Keratinocyte (primary cell): ENCODE measurements around the gene MAGI2. TPM values are rescaled to one million over a fixed set of nuclear protein-coding genes. Genes with fewer than 3 reads are reported as not detected.

ENCODE experiments used
- DNase-seq: peaks from one replicate; pipeline ENCODE4 v3.0.0-alpha.2; 2011; ENCODE audit warnings: low read depth, missing footprints, low spot score
- FAIRE-seq: peaks from 2 replicates; lab custom pipeline; 2011; peaks lifted over from hg19 to GRCh38; lab: Jason Lieb, UNC
- H2AFZ ChIP-seq: 2 replicates; pipeline ENCODE4 v1.6.0; 2012; ENCODE audit warnings: low read length, control low read depth, inconsistent platforms; ENCODE audit not compliant: control insufficient read depth
- H3K27ac ChIP-seq: 2 replicates; pipeline ENCODE4 v1.5.1; 2011; ENCODE audit warnings: low read length; ENCODE audit not compliant: control insufficient read depth, insufficient read depth
- H3K27me3 ChIP-seq: 3 replicates; pipeline ENCODE4 v1.6.0; 2011; ENCODE audit warnings: low read length; ENCODE audit not compliant: control insufficient read depth, insufficient read depth; ENCODE audit errors: extremely low read depth
- H3K36me3 ChIP-seq, 2 experiments: 2 replicates in 1 of 2; 3 replicates in 1 of 2; pipeline ENCODE4 v1.5.1; 2011; ENCODE audit warnings: low read length in 2 of 2, mild to moderate bottlenecking in 1 of 2; ENCODE audit not compliant: control insufficient read depth in 2 of 2, insufficient read depth in 2 of 2; ENCODE audit errors: extremely low read depth in 1 of 2
- H3K4me1 ChIP-seq: 3 replicates; pipeline ENCODE4 v1.5.1; 2011; ENCODE audit warnings: low read length; ENCODE audit not compliant: control insufficient read depth, insufficient read depth; ENCODE audit errors: extremely low read depth
- H3K4me2 ChIP-seq: 3 replicates; pipeline ENCODE4 v1.6.0; 2011; ENCODE audit warnings: low read depth, low read length; ENCODE audit not compliant: control insufficient read depth, insufficient read depth; ENCODE audit errors: extremely low read depth
- H3K4me3 ChIP-seq, 3 experiments: fragments of 200-600 bp in 1 of 3; sonication (generic) in 1 of 3; 2 replicates in 2 of 3; 3 replicates in 1 of 3; pipeline ENCODE4 v1.5.1; 2011 to 2016; ENCODE audit warnings: low read length in 3 of 3, mild to moderate bottlenecking in 3 of 3, control low read depth in 2 of 3, inconsistent platforms in 1 of 3, low read depth in 1 of 3, mixed read lengths in 1 of 3, mixed run types in 1 of 3, moderate library complexity in 1 of 3; ENCODE audit not compliant: control insufficient read depth in 2 of 3, insufficient read depth in 2 of 3; ENCODE audit errors: extremely low read depth in 1 of 3
- H3K79me2 ChIP-seq: 2 replicates; pipeline ENCODE4 v1.6.0; 2012; ENCODE audit warnings: low read length; ENCODE audit not compliant: control insufficient read depth, insufficient read depth
- H3K9ac ChIP-seq: 3 replicates; pipeline ENCODE4 v1.6.0; 2011; ENCODE audit warnings: low read length; ENCODE audit not compliant: control insufficient read depth, insufficient read depth; ENCODE audit errors: extremely low read depth
- H3K9me1 ChIP-seq: 3 replicates; pipeline ENCODE4 v1.6.0; 2011; ENCODE audit warnings: low read length; ENCODE audit not compliant: control insufficient read depth, insufficient read depth; ENCODE audit errors: extremely low read depth
- H3K9me3 ChIP-seq: 2 replicates; pipeline ENCODE4 v1.5.1; 2012; ENCODE audit warnings: low read depth, low read length; ENCODE audit not compliant: control insufficient read depth
- H4K20me1 ChIP-seq: 3 replicates; pipeline ENCODE4 v1.6.0; 2011; ENCODE audit warnings: low read length; ENCODE audit not compliant: control insufficient read depth, insufficient read depth; ENCODE audit errors: extremely low read depth
- EZH2 ChIP-seq: IDR thresholded peaks from one replicate; pipeline ENCODE4 v1.6.1; 2012; ENCODE audit warnings: inconsistent platforms, mild to moderate bottlenecking, low read length, moderate library complexity
- dilution Hi-C: fragments of 300-500 bp; cut with MboI; formaldehyde crosslinking; loops from one replicate; pipeline ENCODE4 v1.7.0; 2020; ENCODE audit warnings: low sequenced_read_pairs; ENCODE audit not compliant: extremely low pct_ligation_motif_present
- polyA plus RNA-seq, 5 experiments: library from polyadenylated mRNA; depleted of rRNA in 3 of 5; stranded (reverse) in 3 of 5; stranded (forward) in 1 of 5; unstranded in 1 of 5; fragments of >200 nt; gene quantifications; 1 replicate in 1 of 5; 2 replicates in 3 of 5; 3 replicates in 1 of 5; pipeline versions ENCODE4 v1.2.1 to v1.2.3, GENCODE V29; 2011 to 2012; ENCODE audit warnings: missing spikeins in 2 of 5, low read depth in 1 of 5, low replicate concordance in 1 of 5
- TF ChIP-seq, protein P1 (sequence below), 3 experiments: IDR thresholded peaks in 1 of 3; conservative IDR thresholded peaks in 1 of 3; optimal IDR thresholded peaks in 1 of 3; 2 replicates in 2 of 3; 3 replicates in 1 of 3; pipeline versions ENCODE3 to v1.5.1; 2011; ENCODE audit warnings: low read length in 3 of 3, mild to moderate bottlenecking in 3 of 3, moderate library complexity in 2 of 3, control low read depth in 1 of 3, inconsistent platforms in 1 of 3; ENCODE audit not compliant: insufficient read depth in 2 of 3; ENCODE audit errors: extremely low read depth in 1 of 3

The MAGI2 gene
- polyA plus RNA-seq, 1 donor (not counting 4 experiments of a cell fraction or from before 2014, with no cell fraction given), result 0.07 TPM

DNA sequence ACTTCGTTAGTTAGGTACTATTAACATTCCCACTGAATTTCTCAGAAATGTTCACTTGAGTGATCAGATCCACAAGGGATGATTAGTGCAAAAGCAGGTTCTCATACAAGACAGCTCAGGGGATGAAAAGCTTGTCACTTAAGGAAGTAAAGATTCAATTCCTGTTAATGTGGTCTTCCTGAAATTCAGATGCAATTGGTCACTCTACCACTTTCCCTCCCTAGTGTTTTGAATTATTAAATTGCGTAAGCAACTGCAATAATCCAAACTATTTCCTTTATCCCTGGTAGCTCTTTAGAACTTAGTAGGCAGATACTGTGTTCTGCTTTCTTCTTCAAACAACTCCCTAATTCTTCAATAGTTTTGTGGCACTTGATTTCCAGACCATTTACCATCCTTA is 121.4 kb downstream of the MAGI2 start:
- DNase-seq, result no peak

DNA sequence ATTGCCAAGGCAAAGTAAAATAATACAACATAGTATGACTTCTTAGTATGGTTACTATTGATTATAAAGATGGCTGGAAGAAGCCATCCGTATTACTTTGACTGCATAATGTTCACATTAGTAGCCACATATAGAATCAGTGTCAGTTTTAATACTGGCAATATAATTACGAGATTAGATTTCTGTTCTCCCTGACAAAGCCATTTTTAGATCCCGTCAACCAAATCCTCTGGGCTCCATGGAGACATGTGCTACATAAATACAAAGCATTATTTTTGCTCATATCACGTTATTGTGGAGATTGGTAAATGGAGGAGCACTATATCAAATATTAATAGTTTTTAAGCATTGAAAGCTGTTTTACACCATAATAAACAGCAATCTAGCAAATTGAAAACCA is 124.0 kb downstream of the MAGI2 start:
- H3K9me3 ChIP-seq, result no peaks in the 10 kb centered on the region
- FAIRE-seq, result no peak

More for the DNA sequence above, 121.4 kb downstream of the MAGI2 start:
- no peaks in the 10 kb centered on the region for H3K36me3 ChIP-seq
- H3K79me2 ChIP-seq, result no peaks in the 10 kb centered on the region
- no peaks in the 10 kb centered on the region for H4K20me1 ChIP-seq
- H3K27ac ChIP-seq, result no peak overlapping the region
- H3K9me3 ChIP-seq, result no peaks in the 10 kb centered on the region
- TF ChIP-seq, protein P1, sequence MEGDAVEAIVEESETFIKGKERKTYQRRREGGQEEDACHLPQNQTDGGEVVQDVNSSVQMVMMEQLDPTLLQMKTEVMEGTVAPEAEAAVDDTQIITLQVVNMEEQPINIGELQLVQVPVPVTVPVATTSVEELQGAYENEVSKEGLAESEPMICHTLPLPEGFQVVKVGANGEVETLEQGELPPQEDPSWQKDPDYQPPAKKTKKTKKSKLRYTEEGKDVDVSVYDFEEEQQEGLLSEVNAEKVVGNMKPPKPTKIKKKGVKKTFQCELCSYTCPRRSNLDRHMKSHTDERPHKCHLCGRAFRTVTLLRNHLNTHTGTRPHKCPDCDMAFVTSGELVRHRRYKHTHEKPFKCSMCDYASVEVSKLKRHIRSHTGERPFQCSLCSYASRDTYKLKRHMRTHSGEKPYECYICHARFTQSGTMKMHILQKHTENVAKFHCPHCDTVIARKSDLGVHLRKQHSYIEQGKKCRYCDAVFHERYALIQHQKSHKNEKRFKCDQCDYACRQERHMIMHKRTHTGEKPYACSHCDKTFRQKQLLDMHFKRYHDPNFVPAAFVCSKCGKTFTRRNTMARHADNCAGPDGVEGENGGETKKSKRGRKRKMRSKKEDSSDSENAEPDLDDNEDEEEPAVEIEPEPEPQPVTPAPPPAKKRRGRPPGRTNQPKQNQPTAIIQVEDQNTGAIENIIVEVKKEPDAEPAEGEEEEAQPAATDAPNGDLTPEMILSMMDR (optimal IDR thresholded peaks at IDR 0.05 in 1 of 3, IDR thresholded peaks at IDR 0.05 in 1 of 3, conservative IDR thresholded peaks at IDR 0.05 in 1 of 3; ENCODE audit: extremely low read depth in 1 of 3, insufficient read depth in 2 of 3, low read length in 3 of 3), result no peak
- TF ChIP-seq EZH2, result no peak
- no peak overlapping the region for H2AFZ ChIP-seq
- H3K9ac ChIP-seq, result no peak overlapping the region
- no peak for FAIRE-seq
- no peaks in the 10 kb centered on the region for H3K4me1 ChIP-seq
- no peaks in the 10 kb centered on the region for H3K9me1 ChIP-seq
- H3K4me2 ChIP-seq, result no peak overlapping the region
- dilution Hi-C loops, result no loop called here
- no peak overlapping the region for H3K4me3 ChIP-seq
- H3K27me3 ChIP-seq, result no peaks in the 10 kb centered on the region

More for the DNA sequence above, 124.0 kb downstream of the MAGI2 start:
- Histone ChIP-seq H4K20me1 (no peaks in the 10 kb centered on the region), H2AFZ (no peak overlapping the region), H3K4me2 (no peak overlapping the region), H3K9me1 (no peaks in the 10 kb centered on the region), H3K27me3 (no peaks in the 10 kb centered on the region), H3K36me3 (no peaks in the 10 kb centered on the region), H3K27ac (no peak overlapping the region), H3K79me2 (no peaks in the 10 kb centered on the region), H3K9ac (no peak overlapping the region), H3K4me3 (no peak overlapping the region), H3K4me1 (no peaks in the 10 kb centered on the region)
- TF ChIP-seq EZH2, result no peak
- TF ChIP-seq, protein P1 (optimal IDR thresholded peaks at IDR 0.05 in 1 of 3, IDR thresholded peaks at IDR 0.05 in 1 of 3, conservative IDR thresholded peaks at IDR 0.05 in 1 of 3; ENCODE audit: extremely low read depth in 1 of 3, insufficient read depth in 2 of 3, low read length in 3 of 3), result no peak
- dilution Hi-C loops, result no loop called here
- DNase-seq, result no peak
